Measurements from ENCODE around the gene TMEM89.

The TMEM89 gene

DNA sequence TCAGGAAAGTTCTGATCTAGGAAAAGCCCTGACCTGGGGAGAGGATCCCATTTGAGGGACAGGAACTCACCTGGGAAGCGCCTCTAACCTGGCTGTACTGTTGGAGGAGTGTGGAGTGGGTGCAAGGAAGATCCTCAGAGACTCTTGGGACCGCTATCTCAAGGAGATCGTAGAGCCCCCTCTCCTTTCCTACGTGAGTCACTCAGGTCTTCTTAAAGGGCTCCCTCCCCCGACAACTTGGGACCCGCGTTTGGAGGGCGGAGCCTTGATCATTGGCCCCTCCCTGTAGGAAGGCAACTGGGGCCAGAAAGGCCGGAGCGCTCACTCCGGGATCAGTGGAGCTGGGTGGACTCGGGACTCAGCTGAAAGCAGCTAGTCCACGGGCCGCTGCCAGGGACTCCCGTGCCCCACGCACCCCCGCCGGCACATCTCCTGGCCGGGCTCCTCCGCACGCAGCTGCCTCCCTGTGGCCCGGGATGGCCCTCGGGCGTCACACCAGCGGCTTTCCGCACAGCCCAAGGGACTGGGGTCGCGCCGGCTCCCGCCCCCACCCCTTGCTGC is 13.2 kb upstream of the TMEM89 start:
- DNase-seq (ENCODE audit: low read depth), result peak; percentile 66
- TF ChIP-seq, protein P1, sequence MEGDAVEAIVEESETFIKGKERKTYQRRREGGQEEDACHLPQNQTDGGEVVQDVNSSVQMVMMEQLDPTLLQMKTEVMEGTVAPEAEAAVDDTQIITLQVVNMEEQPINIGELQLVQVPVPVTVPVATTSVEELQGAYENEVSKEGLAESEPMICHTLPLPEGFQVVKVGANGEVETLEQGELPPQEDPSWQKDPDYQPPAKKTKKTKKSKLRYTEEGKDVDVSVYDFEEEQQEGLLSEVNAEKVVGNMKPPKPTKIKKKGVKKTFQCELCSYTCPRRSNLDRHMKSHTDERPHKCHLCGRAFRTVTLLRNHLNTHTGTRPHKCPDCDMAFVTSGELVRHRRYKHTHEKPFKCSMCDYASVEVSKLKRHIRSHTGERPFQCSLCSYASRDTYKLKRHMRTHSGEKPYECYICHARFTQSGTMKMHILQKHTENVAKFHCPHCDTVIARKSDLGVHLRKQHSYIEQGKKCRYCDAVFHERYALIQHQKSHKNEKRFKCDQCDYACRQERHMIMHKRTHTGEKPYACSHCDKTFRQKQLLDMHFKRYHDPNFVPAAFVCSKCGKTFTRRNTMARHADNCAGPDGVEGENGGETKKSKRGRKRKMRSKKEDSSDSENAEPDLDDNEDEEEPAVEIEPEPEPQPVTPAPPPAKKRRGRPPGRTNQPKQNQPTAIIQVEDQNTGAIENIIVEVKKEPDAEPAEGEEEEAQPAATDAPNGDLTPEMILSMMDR (IDR thresholded peaks at IDR 0.05; ENCODE audit: insufficient read depth, low read depth, low read length, missing control alignments), result no peak
- H3K4me3 ChIP-seq (ENCODE audit: low read depth, low read length), result peak overlapping the region; percentile 93

GRCh38 chr3:48633743-48634142 is 12.2 kb upstream of the TMEM89 start:
- H3K4me3 ChIP-seq (ENCODE audit: low read depth, low read length), result no peak overlapping the region
- TF ChIP-seq, protein P1 (IDR thresholded peaks at IDR 0.05; ENCODE audit: insufficient read depth, low read depth, low read length, missing control alignments), result no peak
- DNase-seq (ENCODE audit: low read depth), result no peak

- DNase-seq (ENCODE audit: low read depth), result no peak
- no peak overlapping the region for H3K4me3 ChIP-seq (ENCODE audit: low read depth, low read length)
- TF ChIP-seq, protein P1 (IDR thresholded peaks at IDR 0.05; ENCODE audit: insufficient read depth, low read depth, low read length, missing control alignments), result no peak
Measured at GRCh38 chr3:48633256-48633655, 11.7 kb upstream of the TMEM89 start.

DNA sequence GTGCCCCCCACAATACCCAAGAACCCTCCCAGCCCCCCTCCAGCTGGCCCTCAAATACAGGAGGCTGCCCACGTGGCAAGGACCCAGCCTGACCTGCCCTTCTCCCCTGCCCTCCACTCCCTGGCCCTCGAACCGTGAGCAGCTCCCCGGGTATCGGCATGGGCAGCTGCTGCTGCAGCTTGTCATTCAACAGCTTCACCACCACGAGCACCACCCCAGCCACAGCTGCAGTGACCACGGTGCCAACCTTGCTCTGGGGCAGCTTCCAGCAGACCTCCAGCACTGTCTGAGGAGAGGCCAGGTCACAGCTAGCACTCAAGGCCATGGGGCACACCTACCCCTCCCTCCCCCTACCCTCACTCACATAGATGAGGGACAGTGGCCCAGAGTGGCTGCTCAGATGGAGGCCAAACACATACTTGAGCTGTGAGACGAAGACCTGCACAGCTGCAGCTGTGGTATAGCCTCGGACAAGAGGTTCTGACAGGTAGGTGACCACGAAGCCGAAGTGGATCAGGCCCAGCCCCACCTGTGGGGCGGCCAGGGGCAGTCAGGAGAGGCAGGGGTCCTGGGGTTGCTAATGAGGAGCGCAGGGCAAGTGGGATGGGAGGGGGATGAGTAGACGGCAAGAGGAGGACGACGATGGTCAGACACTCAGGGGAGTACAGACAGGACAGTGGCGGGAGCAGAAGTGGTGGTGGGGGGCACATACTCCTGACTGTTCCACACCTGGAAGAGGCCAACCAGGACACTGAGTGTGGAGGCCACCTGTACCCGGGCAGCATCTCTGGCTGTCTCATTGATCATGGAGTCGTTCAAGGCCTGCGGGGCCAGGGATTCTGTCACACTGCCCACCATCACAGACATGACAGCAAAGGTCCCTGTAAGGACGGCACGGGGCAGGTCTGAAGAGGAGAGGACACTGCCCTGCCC is 10.2 kb upstream of the TMEM89 start:
- no peak overlapping the region for H3K4me3 ChIP-seq (ENCODE audit: low read depth, low read length)
- no peak for DNase-seq (ENCODE audit: low read depth)
- TF ChIP-seq, protein P1 (IDR thresholded peaks at IDR 0.05; ENCODE audit: insufficient read depth, low read depth, low read length, missing control alignments), result no peak

DNA sequence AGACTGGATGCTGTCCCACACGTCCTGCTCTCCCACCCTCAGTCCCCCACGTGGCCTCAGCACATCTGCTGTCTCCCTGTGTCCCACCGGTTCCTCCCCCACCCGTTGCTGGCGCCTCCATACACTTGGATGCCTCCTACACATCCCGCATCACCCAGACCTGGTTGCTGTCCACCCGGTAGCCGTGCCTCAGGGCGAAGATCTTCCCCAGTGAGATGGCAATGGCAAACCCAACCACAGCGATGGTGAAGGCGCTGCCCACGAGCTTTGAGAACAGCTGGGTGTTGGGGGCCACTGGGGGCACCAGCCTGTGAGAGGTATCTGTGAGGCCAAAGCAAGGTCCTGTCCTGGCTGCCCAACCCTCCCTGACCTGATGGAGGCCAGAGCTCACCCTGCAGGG is 9.3 kb upstream of the TMEM89 start:
- TF ChIP-seq, protein P1 (IDR thresholded peaks at IDR 0.05; ENCODE audit: insufficient read depth, low read depth, low read length, missing control alignments), result no peak
- DNase-seq (ENCODE audit: low read depth), result no peak
- H3K4me3 ChIP-seq (ENCODE audit: low read depth, low read length), result no peak overlapping the region

DNA sequence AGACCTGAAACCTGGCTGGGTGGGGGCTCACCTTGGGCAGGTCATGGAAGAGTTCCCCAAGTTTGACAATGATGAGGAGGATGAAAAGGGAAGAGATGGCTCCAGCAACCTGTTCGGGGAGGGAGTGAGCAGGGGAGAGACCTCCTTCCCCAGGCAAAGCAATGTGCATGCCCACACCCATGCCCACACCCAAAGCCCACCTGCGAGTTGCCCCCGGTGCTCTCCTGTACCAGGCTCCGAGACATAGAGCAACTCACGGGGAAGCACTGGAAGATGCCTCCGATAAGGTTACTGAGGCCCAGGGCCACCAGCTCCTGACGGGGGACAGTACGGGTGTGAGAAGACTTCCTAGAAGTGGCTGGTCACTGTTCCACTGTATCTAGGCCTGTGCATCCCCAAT is 8.8 kb upstream of the TMEM89 start:
- no peak overlapping the region for H3K4me3 ChIP-seq (ENCODE audit: low read depth, low read length)
- DNase-seq (ENCODE audit: low read depth), result no peak
- TF ChIP-seq, protein P1 (IDR thresholded peaks at IDR 0.05; ENCODE audit: insufficient read depth, low read depth, low read length, missing control alignments), result no peak
